CD4-positive, CD25-positive, alpha-beta regulatory T cell (primary cell): ENCODE data around the gene PDZD8. TPM values are rescaled to one million over a fixed set of nuclear protein-coding genes. Genes with fewer than 3 reads are reported as not detected.

Source experiments
- ATAC-seq, 2 donors: fragments of 150-1000 bp; cut with Tn5 transposase; one replicate each; pipeline ENCODE4 v1.10.0; 2021; ENCODE audit warnings: low read depth in 2 of 2, moderate number of reproducible peaks in 2 of 2, moderate library complexity in 1 of 2
- DNase-seq, 3 donors: peaks; one replicate each; pipeline versions ENCODE4 v3.0.0 to v3.0.0-alpha.2; 2012 to 2022; ENCODE audit warnings: mixed read lengths in 1 of 3
- H3K27ac ChIP-seq: one replicate; pipeline ENCODE4 v1.7.0; 2013; ENCODE audit warnings: mild to moderate bottlenecking, low read length; ENCODE audit not compliant: insufficient read depth, poor library complexity, severe bottlenecking
- H3K27me3 ChIP-seq: one replicate; pipeline ENCODE4 v1.7.0; 2013; ENCODE audit warnings: low read length; ENCODE audit not compliant: control insufficient read depth, insufficient read depth
- H3K36me3 ChIP-seq: one replicate; pipeline ENCODE4 v1.7.0; 2013; ENCODE audit warnings: mild to moderate bottlenecking, low read length, moderate library complexity; ENCODE audit not compliant: control insufficient read depth, insufficient read depth
- H3K4me1 ChIP-seq: 2 replicates; pipeline ENCODE4 v1.7.0; 2013; ENCODE audit warnings: mild to moderate bottlenecking, low read length; ENCODE audit not compliant: insufficient read depth, control insufficient read depth, poor library complexity, severe bottlenecking
- H3K4me3 ChIP-seq: one replicate; pipeline ENCODE4 v1.7.0; 2013; ENCODE audit warnings: low read depth, mild to moderate bottlenecking, low read length, moderate library complexity
- H3K9me3 ChIP-seq, 2 experiments: 1 replicate in 1 of 2; 2 replicates in 1 of 2; pipeline ENCODE4 v1.7.0; 2013; ENCODE audit warnings: low read length in 2 of 2, mild to moderate bottlenecking in 1 of 2, moderate library complexity in 1 of 2; ENCODE audit not compliant: control insufficient read depth in 2 of 2
- H3K27ac Mint-ChIP-seq, 3 donors: one replicate each; pipeline ENCODE4 v1.8.0; 2020 to 2022; ENCODE audit warnings: mild to moderate bottlenecking in 3 of 3, mixed read lengths in 3 of 3, moderate library complexity in 2 of 3
- H3K27me3 Mint-ChIP-seq: one replicate; pipeline ENCODE4 v1.8.0; 2022; ENCODE audit warnings: mild to moderate bottlenecking, mixed read lengths
- H3K36me3 Mint-ChIP-seq: one replicate; pipeline ENCODE4 v1.8.0; 2020; ENCODE audit warnings: mixed read lengths
- H3K4me1 Mint-ChIP-seq, 4 donors: one replicate each; pipeline ENCODE4 v1.8.0; 2020 to 2022; ENCODE audit warnings: mixed read lengths in 4 of 4, mild to moderate bottlenecking in 1 of 4
- H3K4me3 Mint-ChIP-seq, 4 donors: one replicate each; pipeline ENCODE4 v1.8.0; 2020 to 2022; ENCODE audit warnings: mild to moderate bottlenecking in 4 of 4, mixed read lengths in 4 of 4, moderate library complexity in 3 of 4
- H3K9me3 Mint-ChIP-seq, 7 donors: one replicate each; pipeline ENCODE4 v1.8.0; 2020 to 2022; ENCODE audit warnings: mixed read lengths in 7 of 7, mild to moderate bottlenecking in 3 of 7, moderate library complexity in 2 of 7
- polyA plus RNA-seq, 4 donors: library from polyadenylated mRNA; unstranded; fragments of 300-500 nt; fragmentation: Illumina TruSeq; gene quantifications; one replicate each; pipeline ENCODE4 v1.2.3, GENCODE V29; 2021
- total RNA-seq: library from RNA; stranded (reverse); gene quantifications from one replicate; pipeline ENCODE4 v1.2.3, GENCODE V29; 2022

The PDZD8 gene
- total and polyA plus RNA-seq, 5 donors from 2014 or later = 3.1 to 30.4 (median 8.4) TPM

DNA sequence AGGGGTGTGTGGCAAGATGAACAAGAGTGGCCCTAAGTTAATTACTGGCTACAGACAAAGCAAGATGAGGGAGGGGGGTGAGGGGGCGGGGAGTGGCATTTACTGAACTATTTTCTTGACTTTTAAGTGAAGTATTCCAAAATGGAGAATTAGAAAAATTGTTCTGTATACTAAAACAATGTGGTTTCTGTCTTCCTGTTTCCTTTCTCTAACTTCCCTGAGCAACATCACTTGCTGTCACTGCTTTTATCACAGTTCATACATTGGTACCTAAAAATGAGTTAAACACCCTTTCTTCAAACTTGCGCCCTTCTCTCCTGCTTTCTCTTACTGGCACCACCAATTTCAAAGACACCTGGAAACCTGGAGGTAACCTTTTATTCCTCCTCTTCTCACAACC, 21.6 kb downstream of the PDZD8 start:
- peak overlapping the region in 2 of 4 donors; percentile 16 to 68 for H3K4me3 Mint-ChIP-seq
- peaks cover 28% of the 10 kb centered on the region for H3K4me1 ChIP-seq
- H3K4me3 ChIP-seq = peak overlapping the region; percentile 49
- H3K27ac ChIP-seq = no peak overlapping the region
- H3K9me3 Mint-ChIP-seq = no peaks in the 10 kb centered on the region
- no peaks in the 10 kb centered on the region for H3K36me3 Mint-ChIP-seq
- no peaks in the 10 kb centered on the region for H3K27me3 ChIP-seq
- H3K4me1 Mint-ChIP-seq = peaks cover 46 to 61% (median 55%) of the 10 kb centered on the region in 4 donors
- DNase-seq (no peak), ATAC-seq (no peak)
- no peaks in the 10 kb centered on the region for H3K9me3 ChIP-seq
- H3K36me3 ChIP-seq = no peaks in the 10 kb centered on the region
- H3K27me3 Mint-ChIP-seq = no peaks in the 10 kb centered on the region
- peak overlapping the region in 2 of 3 donors; percentile 0 to 78 for H3K27ac Mint-ChIP-seq

DNA sequence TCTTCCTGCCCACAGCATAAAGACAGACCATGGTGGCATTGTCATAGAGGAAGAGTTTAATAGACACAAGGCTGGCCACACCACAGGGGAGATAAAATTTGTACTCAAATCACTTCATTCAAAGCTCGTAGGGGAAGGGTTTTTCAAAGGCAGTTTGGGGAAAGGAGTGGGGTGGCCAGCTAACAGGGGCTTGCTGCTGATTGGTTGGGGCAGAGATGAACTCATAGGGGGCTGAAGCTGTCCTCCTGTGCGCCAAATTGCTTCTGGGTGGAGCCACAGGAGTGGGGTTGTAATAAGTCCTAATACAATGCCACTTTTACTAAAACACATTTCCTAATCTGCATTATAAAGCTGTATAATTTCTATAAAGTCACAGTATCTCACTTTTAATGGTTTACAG, 22.5 kb downstream of the PDZD8 start:
- H3K4me1 Mint-ChIP-seq = peaks cover 48 to 60% (median 54%) of the 10 kb centered on the region in 4 donors
- H3K36me3 Mint-ChIP-seq = no peaks in the 10 kb centered on the region
- Histone ChIP-seq H3K36me3 (no peaks in the 10 kb centered on the region), H3K9me3 (no peaks in the 10 kb centered on the region), H3K4me1 (peaks cover 28% of the 10 kb centered on the region), H3K4me3 (no peak overlapping the region), H3K27me3 (no peaks in the 10 kb centered on the region), H3K27ac (no peak overlapping the region)
- DNase-seq = no peak
- peak overlapping the region in 2 of 3 donors; percentile 12 for H3K27ac Mint-ChIP-seq
- peak overlapping the region in 1 of 4 donors; percentile 40 for H3K4me3 Mint-ChIP-seq
- no peaks in the 10 kb centered on the region for H3K9me3 Mint-ChIP-seq
- ATAC-seq = no peak
- H3K27me3 Mint-ChIP-seq = no peaks in the 10 kb centered on the region

DNA sequence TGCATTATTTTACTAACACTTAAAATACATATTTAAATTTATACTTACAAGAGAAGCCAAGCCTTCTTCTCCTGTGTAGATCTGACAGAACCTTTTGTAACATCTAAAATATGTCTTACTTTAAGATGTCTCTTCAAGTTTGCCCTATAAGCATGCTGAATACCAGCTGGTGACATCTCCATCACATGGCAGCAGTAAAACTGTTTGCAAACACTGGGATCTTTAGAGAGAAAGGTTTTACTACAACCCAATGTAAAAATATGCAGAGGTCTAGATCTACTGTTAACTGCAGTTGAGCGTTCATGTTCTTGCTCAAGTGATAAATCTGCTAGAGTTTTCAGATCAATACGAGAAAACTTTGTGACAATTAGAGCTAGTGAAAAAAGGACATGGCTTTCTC, 23.2 kb downstream of the PDZD8 start:
- peak overlapping the region in 1 of 4 donors; percentile 40 for H3K4me3 Mint-ChIP-seq
- peak overlapping the region; percentile 7 to 64 (median 12) for H3K27ac Mint-ChIP-seq
- ATAC-seq (no peak), DNase-seq (no peak)
- Histone ChIP-seq H3K9me3 (no peaks in the 10 kb centered on the region), H3K4me3 (no peak overlapping the region), H3K27me3 (no peaks in the 10 kb centered on the region), H3K36me3 (no peaks in the 10 kb centered on the region), H3K27ac (no peak overlapping the region), H3K4me1 (peaks cover 28% of the 10 kb centered on the region)
- no peaks in the 10 kb centered on the region for H3K27me3 Mint-ChIP-seq
- H3K9me3 Mint-ChIP-seq = no peaks in the 10 kb centered on the region
- no peaks in the 10 kb centered on the region for H3K36me3 Mint-ChIP-seq
- H3K4me1 Mint-ChIP-seq = peaks cover 55 to 66% (median 57%) of the 10 kb centered on the region in 4 donors

DNA sequence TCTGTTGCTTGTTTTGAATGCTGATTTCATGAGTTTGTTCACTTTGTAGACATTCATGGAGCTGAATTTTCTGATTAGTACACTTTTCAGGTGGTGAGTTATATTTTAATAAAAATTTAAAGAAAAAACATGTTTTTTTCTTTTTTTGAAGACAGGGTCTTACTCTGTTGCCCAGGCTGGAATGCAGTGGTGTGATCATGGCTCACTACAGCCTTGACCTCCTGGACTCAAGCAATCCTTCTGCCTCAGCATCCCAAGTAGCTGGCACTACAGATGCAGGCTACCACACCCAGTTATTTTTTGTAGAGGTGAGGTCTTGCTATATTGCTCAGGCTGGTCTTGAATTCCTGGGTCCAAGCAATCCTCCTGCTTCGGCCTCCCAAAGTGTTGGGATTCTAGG, 23.7 kb downstream of the PDZD8 start:
- H3K9me3 ChIP-seq = no peaks in the 10 kb centered on the region
- H3K4me3 ChIP-seq = no peak overlapping the region
- H3K4me1 ChIP-seq = peaks cover 31% of the 10 kb centered on the region
- H3K36me3 ChIP-seq = no peaks in the 10 kb centered on the region
- no peaks in the 10 kb centered on the region for H3K27me3 ChIP-seq
- H3K4me1 Mint-ChIP-seq = peaks cover 56 to 70% (median 57%) of the 10 kb centered on the region in 4 donors
- H3K36me3 Mint-ChIP-seq = no peaks in the 10 kb centered on the region
- no peak overlapping the region for H3K27ac ChIP-seq
- H3K4me3 Mint-ChIP-seq = no peak overlapping the region
- DNase-seq = no peak
- ATAC-seq = no peak
- no peak overlapping the region for H3K27ac Mint-ChIP-seq
- no peaks in the 10 kb centered on the region for H3K27me3 Mint-ChIP-seq
- no peaks in the 10 kb centered on the region for H3K9me3 Mint-ChIP-seq

DNA sequence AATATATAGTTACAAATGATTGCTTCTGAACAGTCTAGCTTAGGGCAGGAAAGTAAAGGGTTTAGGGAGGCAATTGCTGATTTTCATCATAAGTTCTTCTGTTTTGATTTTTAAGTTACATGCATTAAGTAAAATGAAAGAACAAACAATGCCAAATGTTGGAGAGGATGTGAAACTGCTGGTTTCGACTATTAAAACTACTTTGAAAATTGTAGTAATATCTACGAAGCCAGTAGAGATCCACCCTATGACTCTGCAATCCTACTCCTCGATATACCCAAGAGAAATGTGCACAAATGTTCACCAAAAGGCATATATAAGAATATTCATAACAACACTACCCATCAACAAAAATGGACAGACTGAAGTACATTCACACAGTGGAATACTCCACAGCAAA, 24.3 kb downstream of the PDZD8 start:
- H3K27ac ChIP-seq = no peak overlapping the region
- H3K27ac Mint-ChIP-seq = no peak overlapping the region
- no peaks in the 10 kb centered on the region for H3K9me3 ChIP-seq
- H3K27me3 Mint-ChIP-seq = no peaks in the 10 kb centered on the region
- DNase-seq (peak in 1 of 3 donors; percentile 26), ATAC-seq (no peak)
- no peak overlapping the region for H3K4me3 Mint-ChIP-seq
- H3K36me3 Mint-ChIP-seq = no peaks in the 10 kb centered on the region
- H3K4me1 Mint-ChIP-seq = peaks cover 53 to 69% (median 58%) of the 10 kb centered on the region in 4 donors
- no peaks in the 10 kb centered on the region for H3K36me3 ChIP-seq
- no peak overlapping the region for H3K4me3 ChIP-seq
- peaks cover 34% of the 10 kb centered on the region for H3K4me1 ChIP-seq
- H3K9me3 Mint-ChIP-seq = no peaks in the 10 kb centered on the region
- H3K27me3 ChIP-seq = no peaks in the 10 kb centered on the region

DNA sequence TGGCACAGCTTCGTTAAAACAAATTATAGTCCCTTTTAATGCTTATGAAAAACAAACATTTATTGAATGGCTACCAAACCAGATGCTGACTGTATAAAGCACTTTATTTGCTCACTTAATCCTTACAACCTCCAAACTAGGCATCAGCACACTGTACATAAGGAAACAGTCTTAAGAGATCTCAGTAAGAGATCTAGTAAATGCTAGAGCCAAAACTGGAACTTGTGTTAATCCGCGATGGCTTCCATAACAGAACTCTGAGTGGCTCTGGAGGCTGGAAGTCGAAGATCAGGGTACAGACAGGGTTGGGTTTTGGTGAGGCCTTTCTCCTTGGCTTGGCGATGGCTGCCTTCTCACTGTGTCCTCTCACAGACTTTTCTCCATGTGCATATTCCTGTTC, 27.0 kb downstream of the PDZD8 start:
- DNase-seq (no peak), ATAC-seq (no peak)
- no peak overlapping the region for H3K4me3 Mint-ChIP-seq
- H3K9me3 ChIP-seq = no peaks in the 10 kb centered on the region
- H3K9me3 Mint-ChIP-seq = no peaks in the 10 kb centered on the region
- peaks cover 39 to 67% (median 57%) of the 10 kb centered on the region in 4 donors for H3K4me1 Mint-ChIP-seq
- H3K27ac ChIP-seq = no peak overlapping the region
- H3K27me3 ChIP-seq = no peaks in the 10 kb centered on the region
- H3K27me3 Mint-ChIP-seq = no peaks in the 10 kb centered on the region
- peaks cover 28% of the 10 kb centered on the region for H3K4me1 ChIP-seq
- H3K27ac Mint-ChIP-seq = peak overlapping the region in 1 of 3 donors; percentile 72
- H3K4me3 ChIP-seq = no peak overlapping the region
- no peaks in the 10 kb centered on the region for H3K36me3 ChIP-seq
- peaks cover 3% of the 10 kb centered on the region for H3K36me3 Mint-ChIP-seq

DNA sequence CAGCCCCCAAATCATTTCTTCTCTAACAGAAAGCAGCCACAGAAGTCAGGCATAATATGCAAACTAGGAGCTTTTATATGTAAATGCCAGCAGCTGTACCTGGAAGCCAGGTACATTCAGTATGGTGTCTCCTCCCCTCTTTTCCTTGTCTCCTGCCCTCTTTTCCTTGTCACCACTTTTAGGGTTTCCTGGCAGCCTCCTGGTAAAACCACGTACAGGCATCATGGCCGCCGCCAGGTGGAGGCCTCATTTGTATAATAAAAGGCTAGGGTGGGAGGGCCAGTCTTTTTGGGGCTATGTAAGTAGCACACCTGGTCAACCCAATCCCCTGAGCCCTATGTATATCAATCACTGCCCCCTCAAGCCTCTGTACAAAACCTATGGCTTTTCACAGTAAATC, 28.7 kb downstream of the PDZD8 start:
- Mint-ChIP-seq H3K27ac (no peak overlapping the region), H3K4me3 (no peak overlapping the region), H3K9me3 (no peaks in the 10 kb centered on the region), H3K36me3 (peaks cover 3% of the 10 kb centered on the region), H3K4me1 (peaks cover 37 to 69% (median 57%) of the 10 kb centered on the region in 4 donors), H3K27me3 (no peaks in the 10 kb centered on the region)
- Histone ChIP-seq H3K9me3 (no peaks in the 10 kb centered on the region), H3K27me3 (no peaks in the 10 kb centered on the region), H3K4me1 (peaks cover 28% of the 10 kb centered on the region), H3K27ac (no peak overlapping the region), H3K4me3 (no peak overlapping the region), H3K36me3 (no peaks in the 10 kb centered on the region)
- DNase-seq = no peak
- no peak for ATAC-seq

DNA sequence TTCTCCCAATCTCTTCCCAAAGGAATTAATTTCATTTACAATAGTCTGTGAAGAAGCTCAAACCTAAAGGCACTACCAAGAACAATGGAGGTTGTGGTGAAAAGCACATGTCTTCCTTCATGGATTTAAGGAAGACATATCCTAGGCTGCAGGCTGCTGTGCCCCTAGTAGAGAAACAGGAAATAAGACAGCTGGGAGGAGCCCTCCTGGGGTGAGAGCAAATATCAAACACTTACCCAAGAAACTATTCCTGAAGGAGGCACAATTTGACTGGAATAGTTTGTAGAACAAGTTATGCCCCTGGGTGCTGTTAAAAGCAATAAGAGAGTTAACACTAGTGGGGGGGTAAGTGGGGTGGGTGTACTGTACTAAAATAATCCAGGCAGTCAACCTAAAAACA, 30.1 kb downstream of the PDZD8 start:
- H3K27me3 ChIP-seq = no peaks in the 10 kb centered on the region
- H3K4me1 ChIP-seq = peaks cover 24% of the 10 kb centered on the region
- no peaks in the 10 kb centered on the region for H3K9me3 Mint-ChIP-seq
- H3K27me3 Mint-ChIP-seq = no peaks in the 10 kb centered on the region
- H3K36me3 ChIP-seq = peaks cover 3% of the 10 kb centered on the region
- peaks cover 36 to 64% (median 55%) of the 10 kb centered on the region in 4 donors for H3K4me1 Mint-ChIP-seq
- H3K4me3 Mint-ChIP-seq = no peak overlapping the region
- no peak overlapping the region for H3K27ac ChIP-seq
- H3K27ac Mint-ChIP-seq = peak overlapping the region in 2 of 3 donors; percentile 26 to 85
- peaks cover 9% of the 10 kb centered on the region for H3K36me3 Mint-ChIP-seq
- no peak for DNase-seq
- no peaks in the 10 kb centered on the region for H3K9me3 ChIP-seq
- no peak overlapping the region for H3K4me3 ChIP-seq
- no peak for ATAC-seq
